Measurements from ENCODE around the gene CPSF6. TPM values are rescaled to one million over a fixed set of nuclear protein-coding genes. Genes with fewer than 3 reads are reported as not detected.

Gene CPSF6
- total RNA-seq, 1 experiment from 2014 or later = 96.7 TPM

- POLR2A ChIA-PET (ENCODE audit: unreplicated experiment) = interaction anchor here (0.5 to 0.7 kb wide), 2 partner anchors 24 to 100 kb away, joined by 8 to 10 read pairs; no protein-coding TSS in a partner anchor
- Histone ChIP-seq H3K4me3 (ENCODE audit: low read length) (peak overlapping the region; percentile 100), H4K20me1 (ENCODE audit: low read length) (peaks cover 52% of the 10 kb centered on the region), H3K27me3 (ENCODE audit: low read length) (no peaks in the 10 kb centered on the region), H2AFZ (ENCODE audit: low read length) (no peak overlapping the region), H3K4me2 (ENCODE audit: low read length) (peak overlapping the region; percentile 91), H3K4me1 (ENCODE audit: insufficient read depth, low read length) (peaks cover 13% of the 10 kb centered on the region), H3F3A (ENCODE audit: low read length, unreplicated experiment) (no peaks in the 10 kb centered on the region), H3K79me2 (ENCODE audit: low read length) (peaks cover 71% of the 10 kb centered on the region), H3K9me3 (ENCODE audit: low read length) (no peaks in the 10 kb centered on the region), H3K9ac (ENCODE audit: low read length) (peak overlapping the region; percentile 95; the same call in 1 of the 2 replicates), H3K27ac (ENCODE audit: low read length) (no peak overlapping the region), H3K9me2 (replicated peaks; ENCODE audit: low read length) (no peaks in the 10 kb centered on the region), H3K36me3 (ENCODE audit: low read depth, low read length) (no peaks in the 10 kb centered on the region; the same call in 1 of the 2 replicates)
- intact Hi-C loops (cut with micrococcal nuclease) = loop anchor here (5.0 kb wide), 1 partner anchor 84 kb away; no protein-coding TSS in a partner anchor
- DNase-seq = no peak
- BruUV-seq (replicated peaks) = no TSS peak
- TF ChIP-seq, protein P1, sequence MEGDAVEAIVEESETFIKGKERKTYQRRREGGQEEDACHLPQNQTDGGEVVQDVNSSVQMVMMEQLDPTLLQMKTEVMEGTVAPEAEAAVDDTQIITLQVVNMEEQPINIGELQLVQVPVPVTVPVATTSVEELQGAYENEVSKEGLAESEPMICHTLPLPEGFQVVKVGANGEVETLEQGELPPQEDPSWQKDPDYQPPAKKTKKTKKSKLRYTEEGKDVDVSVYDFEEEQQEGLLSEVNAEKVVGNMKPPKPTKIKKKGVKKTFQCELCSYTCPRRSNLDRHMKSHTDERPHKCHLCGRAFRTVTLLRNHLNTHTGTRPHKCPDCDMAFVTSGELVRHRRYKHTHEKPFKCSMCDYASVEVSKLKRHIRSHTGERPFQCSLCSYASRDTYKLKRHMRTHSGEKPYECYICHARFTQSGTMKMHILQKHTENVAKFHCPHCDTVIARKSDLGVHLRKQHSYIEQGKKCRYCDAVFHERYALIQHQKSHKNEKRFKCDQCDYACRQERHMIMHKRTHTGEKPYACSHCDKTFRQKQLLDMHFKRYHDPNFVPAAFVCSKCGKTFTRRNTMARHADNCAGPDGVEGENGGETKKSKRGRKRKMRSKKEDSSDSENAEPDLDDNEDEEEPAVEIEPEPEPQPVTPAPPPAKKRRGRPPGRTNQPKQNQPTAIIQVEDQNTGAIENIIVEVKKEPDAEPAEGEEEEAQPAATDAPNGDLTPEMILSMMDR (conservative IDR thresholded peaks at IDR 0.05; ENCODE audit: low read depth, low read length) = no peak
- TF ChIP-seq EZH2 (IDR thresholded peaks at IDR 0.05; ENCODE audit: low read length, unreplicated experiment) (no peak), EZH2phosphoT487 (IDR thresholded peaks at IDR 0.05; ENCODE audit: borderline replicate concordance, low read length) (no peak)
- no peak for ATAC-seq
- CTCF ChIA-PET = interaction anchor here (1.1 kb wide), 1 partner anchor 24 kb away, joined by 6 read pairs; no protein-coding TSS in a partner anchor
Observed at GRCh38 chr12:69241438-69242092, 2.2 kb downstream of the CPSF6 start.

DNA sequence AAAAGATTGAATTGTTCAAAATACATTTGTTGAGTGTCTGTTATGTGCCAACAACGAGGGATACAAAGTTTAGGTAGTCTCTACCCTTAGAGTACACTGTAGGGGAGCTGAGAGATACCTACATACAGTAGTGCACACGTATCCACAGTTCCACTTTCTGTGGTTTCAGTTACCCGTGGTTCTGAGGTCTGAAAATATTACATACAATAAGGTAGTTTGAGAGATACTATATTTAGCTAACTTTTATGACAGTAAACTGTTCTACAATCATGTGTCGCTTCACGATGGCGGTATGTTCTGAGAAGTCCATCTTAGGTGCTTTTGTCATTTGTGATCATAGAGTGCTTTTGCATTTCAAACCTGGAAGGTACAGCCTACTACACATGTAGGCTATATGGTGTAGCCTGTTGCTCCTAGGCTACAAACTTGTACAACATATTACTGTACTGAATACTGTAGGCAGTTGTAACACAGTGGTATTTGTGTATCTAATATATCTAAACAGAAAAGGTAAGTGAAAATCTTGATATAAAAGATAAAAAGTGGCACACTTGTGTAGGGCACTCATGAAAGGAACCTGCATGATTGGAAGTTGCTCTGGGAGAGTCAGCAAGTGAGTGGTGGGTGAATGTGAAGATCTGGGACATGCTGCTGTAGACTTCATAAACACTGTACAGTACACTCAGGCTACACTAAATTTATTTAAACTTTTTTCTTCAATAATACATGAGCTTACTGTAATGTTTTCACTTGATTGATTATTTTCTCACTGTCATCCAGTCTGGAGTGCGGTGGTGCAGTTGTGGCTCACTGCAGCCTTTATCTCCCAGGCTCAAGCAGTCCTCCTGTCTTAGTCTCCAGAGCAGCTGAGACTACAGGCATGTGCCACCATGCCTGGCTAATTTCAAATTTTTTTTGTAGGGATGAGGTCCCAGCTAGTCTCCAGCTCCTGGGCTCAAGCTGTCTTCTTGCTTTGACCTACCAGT lies 4.0 kb downstream of the CPSF6 start:
- 0 out of 2 replicates have a peak overlapping the region, but pooled peaks have one; percentile 91 for H3K4me2 ChIP-seq (ENCODE audit: low read length)
- H3K9me2 ChIP-seq (replicated peaks; ENCODE audit: low read length) = no peaks in the 10 kb centered on the region
- no peaks in the 10 kb centered on the region for H3K27me3 ChIP-seq (ENCODE audit: low read length)
- no peak overlapping the region for H3K27ac ChIP-seq (ENCODE audit: low read length)
- no peak overlapping the region for H2AFZ ChIP-seq (ENCODE audit: low read length)
- H3K4me1 ChIP-seq (ENCODE audit: insufficient read depth, low read length) = peaks cover 13% of the 10 kb centered on the region
- H3K79me2 ChIP-seq (ENCODE audit: low read length) = peaks cover 89% of the 10 kb centered on the region
- POLR2A ChIA-PET (ENCODE audit: unreplicated experiment) = interaction anchor here (0.7 kb wide), 1 partner anchor 9 kb away, joined by 4 read pairs; no protein-coding TSS in a partner anchor
- no peak overlapping the region for H3K9ac ChIP-seq (ENCODE audit: low read length)
- no peaks in the 10 kb centered on the region for H3F3A ChIP-seq (ENCODE audit: low read length, unreplicated experiment)
- TF ChIP-seq EZH2 (IDR thresholded peaks at IDR 0.05; ENCODE audit: low read length, unreplicated experiment) (no peak), EZH2phosphoT487 (IDR thresholded peaks at IDR 0.05; ENCODE audit: borderline replicate concordance, low read length) (no peak)
- TF ChIP-seq, protein P1 (conservative IDR thresholded peaks at IDR 0.05; ENCODE audit: low read depth, low read length) = no peak
- ATAC-seq (no peak), DNase-seq (no peak)
- intact Hi-C loops (cut with micrococcal nuclease) = loop anchor here (5.0 kb wide), 1 partner anchor 86 kb away; no protein-coding TSS in a partner anchor
- H4K20me1 ChIP-seq (ENCODE audit: low read length) = peaks cover 69% of the 10 kb centered on the region
- BruUV-seq (replicated peaks) = no TSS peak
- H3K4me3 ChIP-seq (ENCODE audit: low read length) = no peak overlapping the region
- no peaks in the 10 kb centered on the region for H3K9me3 ChIP-seq (ENCODE audit: low read length)
- CTCF ChIA-PET = no interaction called here
- H3K36me3 ChIP-seq (ENCODE audit: low read depth, low read length) = peaks cover 2% of the 10 kb centered on the region; the same call in 1 of the 2 replicates

Measured in PC-3 (cell line).